Brain microvascular endothelial cell (primary cell): ENCODE measurements around the gene RASSF9.

Source experiments
- DNase-seq: peaks from one replicate; pipeline ENCODE4 v3.0.0-alpha.2; 2020
- H3K27ac ChIP-seq: fragments of 250-450 bp; sonication (Bioruptor Pico); 2 replicates; pipeline ENCODE4 v1.5.1; 2020; ENCODE audit warnings: mild to moderate bottlenecking, moderate library complexity
- H3K27me3 ChIP-seq: fragments of 250-450 bp; sonication (Bioruptor Pico); replicated peaks from 2 replicates; pipeline ENCODE4 v1.5.1; 2020; ENCODE audit warnings: mild to moderate bottlenecking
- H3K36me3 ChIP-seq: fragments of 250-450 bp; sonication (Bioruptor Pico); replicated peaks from 2 replicates; pipeline ENCODE4 v1.5.1; 2020; ENCODE audit warnings: mild to moderate bottlenecking
- H3K4me3 ChIP-seq: 2 replicates; pipeline ENCODE4 v1.5.1; 2011; ENCODE audit warnings: low read depth, mild to moderate bottlenecking, control low read depth, low read length, moderate library complexity
- in situ Hi-C: cut with HindIII; loops from 2 replicates; pipeline ENCODE4 v1.10.0; 2017; ENCODE audit warnings: low sequenced_read_pairs, low pct_ligation_motif_present
- TF ChIP-seq, protein P1 (sequence below): IDR thresholded peaks from 2 replicates; pipeline ENCODE4 v1.5.1; 2011; ENCODE audit warnings: low read depth, mild to moderate bottlenecking, moderate library complexity, low read length, control low read depth, inconsistent platforms; ENCODE audit errors: missing control alignments

The RASSF9 gene

GRCh38 chr12:85829391-85829790, 6.8 kb downstream of the RASSF9 start:
- Histone ChIP-seq H3K27me3 (no peaks in the 10 kb centered on the region), H3K36me3 (no peaks in the 10 kb centered on the region), H3K27ac (no peak overlapping the region), H3K4me3 (no peak overlapping the region)
- in situ Hi-C loops = no loop called here
- peak; percentile 34 for DNase-seq
- TF ChIP-seq, protein P1, sequence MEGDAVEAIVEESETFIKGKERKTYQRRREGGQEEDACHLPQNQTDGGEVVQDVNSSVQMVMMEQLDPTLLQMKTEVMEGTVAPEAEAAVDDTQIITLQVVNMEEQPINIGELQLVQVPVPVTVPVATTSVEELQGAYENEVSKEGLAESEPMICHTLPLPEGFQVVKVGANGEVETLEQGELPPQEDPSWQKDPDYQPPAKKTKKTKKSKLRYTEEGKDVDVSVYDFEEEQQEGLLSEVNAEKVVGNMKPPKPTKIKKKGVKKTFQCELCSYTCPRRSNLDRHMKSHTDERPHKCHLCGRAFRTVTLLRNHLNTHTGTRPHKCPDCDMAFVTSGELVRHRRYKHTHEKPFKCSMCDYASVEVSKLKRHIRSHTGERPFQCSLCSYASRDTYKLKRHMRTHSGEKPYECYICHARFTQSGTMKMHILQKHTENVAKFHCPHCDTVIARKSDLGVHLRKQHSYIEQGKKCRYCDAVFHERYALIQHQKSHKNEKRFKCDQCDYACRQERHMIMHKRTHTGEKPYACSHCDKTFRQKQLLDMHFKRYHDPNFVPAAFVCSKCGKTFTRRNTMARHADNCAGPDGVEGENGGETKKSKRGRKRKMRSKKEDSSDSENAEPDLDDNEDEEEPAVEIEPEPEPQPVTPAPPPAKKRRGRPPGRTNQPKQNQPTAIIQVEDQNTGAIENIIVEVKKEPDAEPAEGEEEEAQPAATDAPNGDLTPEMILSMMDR = no peak

GRCh38 chr12:85828576-85828975, 7.6 kb downstream of the RASSF9 start:
- no peak overlapping the region for H3K4me3 ChIP-seq
- DNase-seq = no peak
- in situ Hi-C loops = no loop called here
- TF ChIP-seq, protein P1 = no peak
- H3K36me3 ChIP-seq = no peaks in the 10 kb centered on the region
- no peaks in the 10 kb centered on the region for H3K27me3 ChIP-seq
- no peak overlapping the region for H3K27ac ChIP-seq

DNA sequence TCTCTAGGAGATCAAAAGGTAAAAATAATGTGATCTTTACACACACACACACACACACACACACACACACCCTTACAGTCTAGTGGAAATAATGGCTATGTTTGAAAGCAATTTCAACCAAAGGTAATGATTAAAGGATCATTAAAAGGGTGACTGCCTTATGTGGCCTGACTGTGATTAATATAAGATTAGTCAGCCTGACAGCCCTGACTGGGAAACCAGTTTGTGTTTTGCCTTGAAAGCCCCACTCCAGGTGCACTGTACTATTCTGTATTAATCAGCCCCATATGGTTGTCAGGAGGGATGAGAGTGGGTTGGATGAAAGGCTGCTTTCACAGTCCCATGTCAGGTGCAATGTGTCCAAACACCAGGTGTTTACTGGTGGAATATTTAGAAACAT, 10.5 kb downstream of the RASSF9 start:
- Histone ChIP-seq H3K27ac (no peak overlapping the region), H3K36me3 (no peaks in the 10 kb centered on the region), H3K27me3 (no peaks in the 10 kb centered on the region), H3K4me3 (no peak overlapping the region)
- no peak for DNase-seq
- in situ Hi-C loops = no loop called here
- TF ChIP-seq, protein P1 = no peak

DNA sequence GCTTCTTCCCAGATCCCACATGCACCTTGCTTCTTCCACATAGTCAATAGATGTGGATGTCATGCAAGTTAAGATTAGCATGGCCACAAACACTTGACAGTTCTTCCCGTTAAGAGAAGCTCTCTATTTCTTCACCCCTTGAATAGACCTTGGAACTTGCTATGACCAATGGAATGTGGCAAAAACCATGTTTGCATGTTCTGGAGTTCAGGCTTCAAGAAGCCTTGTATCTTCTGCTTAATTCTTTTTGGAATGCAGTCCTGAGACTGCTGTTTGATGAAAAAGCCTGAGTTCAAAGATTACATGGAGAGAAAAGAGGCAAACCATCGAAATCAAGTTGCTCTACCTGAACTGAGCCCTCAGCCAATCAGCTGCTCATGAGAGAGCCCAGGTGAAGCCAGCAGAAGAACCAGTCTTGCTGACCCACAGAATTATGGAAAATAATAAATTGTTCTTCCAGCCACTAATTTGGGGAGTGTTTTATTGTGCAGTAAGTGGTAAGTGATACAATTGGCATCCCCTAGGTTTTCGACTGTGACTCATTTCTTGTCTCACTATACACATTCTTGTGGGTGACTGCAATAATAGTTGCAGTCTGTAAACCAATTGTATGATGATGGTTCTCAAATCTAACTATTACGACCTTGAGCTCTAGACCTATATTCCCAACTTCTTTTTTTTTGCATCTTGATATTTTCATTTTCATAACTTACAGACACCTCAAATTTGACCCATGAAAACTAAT, 12.6 kb downstream of the RASSF9 start:
- peak; percentile 84 for DNase-seq

GRCh38 chr12:85821759-85822158, 14.4 kb downstream of the RASSF9 start:
- Histone ChIP-seq H3K36me3 (no peaks in the 10 kb centered on the region), H3K27me3 (no peaks in the 10 kb centered on the region), H3K27ac (peak overlapping the region; percentile 62), H3K4me3 (no peak overlapping the region)
- in situ Hi-C loops = no loop called here
- TF ChIP-seq, protein P1 = no peak
- peak; percentile 18 for DNase-seq

More for the DNA sequence above, 12.6 kb downstream of the RASSF9 start:
- H3K27me3 ChIP-seq = no peaks in the 10 kb centered on the region
- no peaks in the 10 kb centered on the region for H3K36me3 ChIP-seq
- in situ Hi-C loops = no loop called here
- H3K4me3 ChIP-seq = no peak overlapping the region
- TF ChIP-seq, protein P1 = no peak
- peak overlapping the region; percentile 62 for H3K27ac ChIP-seq

DNA sequence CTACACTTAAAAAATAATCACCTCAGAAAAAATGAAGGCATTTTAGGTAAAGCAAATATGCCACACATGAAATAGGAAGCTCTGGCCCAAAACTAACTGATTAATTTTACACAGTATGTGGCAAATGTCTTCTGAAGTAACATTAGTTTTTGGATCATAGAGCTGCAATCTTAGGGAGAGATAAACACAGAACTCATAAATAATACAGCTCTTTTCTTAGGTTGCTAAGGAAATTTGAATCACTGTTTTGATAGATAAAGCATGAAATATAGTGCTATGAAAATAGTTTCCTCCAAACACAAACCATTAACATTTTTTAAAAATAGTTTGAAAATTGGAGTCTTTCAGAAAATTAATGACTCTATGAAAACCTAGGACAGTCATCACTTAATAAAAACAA, 15.0 kb downstream of the RASSF9 start:
- Histone ChIP-seq H3K27ac (peak overlapping the region; percentile 62), H3K27me3 (no peaks in the 10 kb centered on the region), H3K36me3 (no peaks in the 10 kb centered on the region), H3K4me3 (no peak overlapping the region)
- TF ChIP-seq, protein P1 = no peak
- in situ Hi-C loops = no loop called here
- DNase-seq = no peak
